Lower leg skin (tissue), 3 donors: ENCODE results near the gene SERPINC1.

Source experiments
- CTCF ChIP-seq, 3 donors: fragments of 450-650 bp; IDR thresholded peaks; one replicate each; pipeline ENCODE4 v1.5.1; 2016; ENCODE audit warnings: antibody characterized with exemption in 3 of 3, mild to moderate bottlenecking in 3 of 3, moderate library complexity in 2 of 3
- POLR2A ChIP-seq, 2 donors: fragments of 450-650 bp; IDR thresholded peaks; one replicate each; pipeline ENCODE4 v1.6.1; 2016 to 2017; ENCODE audit warnings: antibody characterized with exemption in 2 of 2, mild to moderate bottlenecking in 1 of 2, moderate library complexity in 1 of 2

GRCh38 chr1:173856014-173856413, 61.1 kb downstream of the SERPINC1 start:
- TF ChIP-seq CTCF (IDR thresholded peaks at IDR 0.05) (no peak), POLR2A (IDR thresholded peaks at IDR 0.05) (no peak)
